Endothelial cell of umbilical vein (primary cell): Measurements from ENCODE around the gene PLSCR2.

Source experiments
- EZH2 ChIP-seq: IDR thresholded peaks from 2 replicates; pipeline ENCODE4 v1.6.1; 2012; ENCODE audit warnings: borderline replicate concordance, low read depth, mild to moderate bottlenecking, moderate library complexity, low read length, inconsistent platforms; ENCODE audit not compliant: severe bottlenecking
- TF ChIP-seq, protein P1 (sequence below), 2 donors: IDR thresholded peaks; 1 replicate in 1 of 2; 2 replicates in 1 of 2; pipeline ENCODE4 v1.5.1; 2011; ENCODE audit warnings: low read length in 2 of 2, mild to moderate bottlenecking in 2 of 2, moderate library complexity in 2 of 2, control low read depth in 1 of 2, inconsistent platforms in 1 of 2, low read depth in 1 of 2; ENCODE audit not compliant: insufficient read depth in 1 of 2; ENCODE audit errors: extremely low read depth in 1 of 2

- TF ChIP-seq EZH2 = no peak
- TF ChIP-seq, protein P1, sequence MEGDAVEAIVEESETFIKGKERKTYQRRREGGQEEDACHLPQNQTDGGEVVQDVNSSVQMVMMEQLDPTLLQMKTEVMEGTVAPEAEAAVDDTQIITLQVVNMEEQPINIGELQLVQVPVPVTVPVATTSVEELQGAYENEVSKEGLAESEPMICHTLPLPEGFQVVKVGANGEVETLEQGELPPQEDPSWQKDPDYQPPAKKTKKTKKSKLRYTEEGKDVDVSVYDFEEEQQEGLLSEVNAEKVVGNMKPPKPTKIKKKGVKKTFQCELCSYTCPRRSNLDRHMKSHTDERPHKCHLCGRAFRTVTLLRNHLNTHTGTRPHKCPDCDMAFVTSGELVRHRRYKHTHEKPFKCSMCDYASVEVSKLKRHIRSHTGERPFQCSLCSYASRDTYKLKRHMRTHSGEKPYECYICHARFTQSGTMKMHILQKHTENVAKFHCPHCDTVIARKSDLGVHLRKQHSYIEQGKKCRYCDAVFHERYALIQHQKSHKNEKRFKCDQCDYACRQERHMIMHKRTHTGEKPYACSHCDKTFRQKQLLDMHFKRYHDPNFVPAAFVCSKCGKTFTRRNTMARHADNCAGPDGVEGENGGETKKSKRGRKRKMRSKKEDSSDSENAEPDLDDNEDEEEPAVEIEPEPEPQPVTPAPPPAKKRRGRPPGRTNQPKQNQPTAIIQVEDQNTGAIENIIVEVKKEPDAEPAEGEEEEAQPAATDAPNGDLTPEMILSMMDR (IDR thresholded peaks at IDR 0.05; ENCODE audit: extremely low read depth in 1 of 2, insufficient read depth in 1 of 2, low read depth in 1 of 2, low read length in 2 of 2) = no peak
These were observed 42.2 kb upstream of the PLSCR2 start for GRCh38 chr3:146511402-146512134.
